Measurements from ENCODE around the gene KIF2A. TPM values are rescaled to one million over a fixed set of nuclear protein-coding genes. Genes with fewer than 3 reads are reported as not detected.

The KIF2A gene
- total RNA-seq, 1 experiment from 2014 or later = 81.4 TPM

DNA sequence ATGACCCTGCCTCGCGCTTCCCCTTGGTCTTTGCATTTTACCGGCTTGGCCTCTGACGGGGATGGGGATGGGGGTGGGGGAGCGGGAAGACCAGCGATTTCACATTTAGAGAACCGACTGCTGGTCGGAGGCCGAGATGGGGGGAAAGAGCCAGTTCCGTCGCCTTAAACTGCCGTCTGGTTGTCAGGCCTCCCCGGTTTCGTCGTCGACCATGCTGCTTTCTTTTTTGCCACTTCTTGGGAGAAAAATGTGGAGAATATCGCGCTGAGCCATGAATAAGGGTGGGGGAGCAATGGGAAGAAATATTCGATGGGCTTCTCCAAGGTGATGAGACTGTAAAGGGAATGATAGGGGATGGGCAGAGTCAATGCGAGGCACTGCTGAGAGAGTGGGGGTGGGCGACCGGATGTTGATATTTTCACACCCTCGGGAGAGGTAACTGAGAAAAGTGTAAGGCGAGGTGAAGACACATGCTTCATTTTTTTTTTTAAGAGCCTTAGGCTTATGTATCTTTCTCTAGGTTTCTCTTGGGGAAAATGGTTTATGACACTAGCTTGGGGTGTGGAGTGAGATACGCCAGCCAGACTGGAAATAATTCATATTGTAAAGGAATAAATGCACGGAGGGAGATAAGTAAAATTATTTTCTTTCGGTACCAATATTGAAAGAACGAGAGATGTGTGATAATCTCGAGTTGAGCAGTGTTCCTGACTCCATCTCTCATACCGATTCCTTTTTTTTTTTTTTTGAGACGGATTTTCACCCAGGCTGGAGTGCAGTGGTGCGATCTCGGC, 1.1 kb downstream of the KIF2A start:
- H3K9me3 Mint-ChIP-seq (ENCODE audit: low read depth, unreplicated experiment) = no peaks in the 10 kb centered on the region
- H3K4me3 Mint-ChIP-seq (ENCODE audit: low read depth, unreplicated experiment) = peak overlapping the region; percentile 87
- peak overlapping the region; percentile 66 for H3K27ac Mint-ChIP-seq (ENCODE audit: unreplicated experiment)
- H3K36me3 Mint-ChIP-seq (ENCODE audit: insufficient read depth, unreplicated experiment) = peaks cover 34% of the 10 kb centered on the region
- TSS peak; percentile 29 for BruUV-seq (replicated peaks)
- DNase-seq = peak; percentile 24
- intact Hi-C loops (cut with micrococcal nuclease; ENCODE audit: unreplicated experiment) = loop anchor here (2.0 to 5.0 kb wide), 2 partner anchors 40 to 48 kb away; no protein-coding TSS in a partner anchor
- peaks cover 35% of the 10 kb centered on the region for H3K4me1 Mint-ChIP-seq (ENCODE audit: low read depth, unreplicated experiment)
- CTCF ChIA-PET = no interaction called here
- no peaks in the 10 kb centered on the region for H3K27me3 Mint-ChIP-seq (ENCODE audit: unreplicated experiment)
- TF ChIP-seq CTCF (IDR thresholded peaks at IDR 0.05; ENCODE audit: unreplicated experiment) = no peak

GRCh38 chr5:62308439-62308838, 2.4 kb downstream of the KIF2A start:
- no TSS peak for BruUV-seq (replicated peaks)
- no peak overlapping the region for H3K27ac Mint-ChIP-seq (ENCODE audit: unreplicated experiment)
- H3K4me1 Mint-ChIP-seq (ENCODE audit: low read depth, unreplicated experiment) = peaks cover 36% of the 10 kb centered on the region
- peaks cover 34% of the 10 kb centered on the region for H3K36me3 Mint-ChIP-seq (ENCODE audit: insufficient read depth, unreplicated experiment)
- H3K4me3 Mint-ChIP-seq (ENCODE audit: low read depth, unreplicated experiment) = peak overlapping the region; percentile 87
- no peaks in the 10 kb centered on the region for H3K27me3 Mint-ChIP-seq (ENCODE audit: unreplicated experiment)
- TF ChIP-seq CTCF (IDR thresholded peaks at IDR 0.05; ENCODE audit: unreplicated experiment) = no peak
- intact Hi-C loops (cut with micrococcal nuclease; ENCODE audit: unreplicated experiment) = loop anchor here (5.0 kb wide), 1 partner anchor 41 kb away; no protein-coding TSS in a partner anchor
- no peak for DNase-seq
- H3K9me3 Mint-ChIP-seq (ENCODE audit: low read depth, unreplicated experiment) = no peaks in the 10 kb centered on the region
- CTCF ChIA-PET = interaction anchor here (0.8 kb wide), 1 partner anchor 67 kb away, joined by 3 read pairs; no protein-coding TSS in a partner anchor

DNA sequence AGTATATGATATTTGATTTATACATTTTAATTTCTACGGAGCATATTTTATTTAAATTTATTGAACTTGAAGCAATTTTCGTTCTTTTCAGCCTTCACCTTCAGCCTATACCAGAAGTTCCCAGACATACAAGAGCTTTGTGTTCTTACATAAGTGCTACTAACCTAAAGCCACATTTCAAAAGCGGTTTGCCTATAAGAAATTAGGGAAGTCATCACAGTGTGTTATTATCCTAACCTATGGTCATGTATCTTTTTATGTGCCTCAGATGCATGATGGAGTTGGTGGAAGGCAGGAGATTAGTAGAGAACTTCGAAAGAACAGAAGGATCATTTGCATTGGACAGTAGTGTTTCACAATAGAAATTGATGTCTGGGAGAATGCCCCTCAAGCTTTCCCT, 3.1 kb downstream of the KIF2A start:
- Mint-ChIP-seq H3K27ac (ENCODE audit: unreplicated experiment) (no peak overlapping the region), H3K4me3 (ENCODE audit: low read depth, unreplicated experiment) (no peak overlapping the region), H3K36me3 (ENCODE audit: insufficient read depth, unreplicated experiment) (peaks cover 34% of the 10 kb centered on the region), H3K4me1 (ENCODE audit: low read depth, unreplicated experiment) (peaks cover 39% of the 10 kb centered on the region), H3K27me3 (ENCODE audit: unreplicated experiment) (no peaks in the 10 kb centered on the region), H3K9me3 (ENCODE audit: low read depth, unreplicated experiment) (no peaks in the 10 kb centered on the region)
- TF ChIP-seq CTCF (IDR thresholded peaks at IDR 0.05; ENCODE audit: unreplicated experiment) = no peak
- intact Hi-C loops (cut with micrococcal nuclease; ENCODE audit: unreplicated experiment) = loop anchor here (5.0 kb wide), 1 partner anchor 42 kb away; no protein-coding TSS in a partner anchor
- CTCF ChIA-PET = interaction anchor here (0.8 kb wide), 1 partner anchor 68 kb away, joined by 3 read pairs; no protein-coding TSS in a partner anchor
- BruUV-seq (replicated peaks) = no TSS peak
- DNase-seq = no peak

DNA sequence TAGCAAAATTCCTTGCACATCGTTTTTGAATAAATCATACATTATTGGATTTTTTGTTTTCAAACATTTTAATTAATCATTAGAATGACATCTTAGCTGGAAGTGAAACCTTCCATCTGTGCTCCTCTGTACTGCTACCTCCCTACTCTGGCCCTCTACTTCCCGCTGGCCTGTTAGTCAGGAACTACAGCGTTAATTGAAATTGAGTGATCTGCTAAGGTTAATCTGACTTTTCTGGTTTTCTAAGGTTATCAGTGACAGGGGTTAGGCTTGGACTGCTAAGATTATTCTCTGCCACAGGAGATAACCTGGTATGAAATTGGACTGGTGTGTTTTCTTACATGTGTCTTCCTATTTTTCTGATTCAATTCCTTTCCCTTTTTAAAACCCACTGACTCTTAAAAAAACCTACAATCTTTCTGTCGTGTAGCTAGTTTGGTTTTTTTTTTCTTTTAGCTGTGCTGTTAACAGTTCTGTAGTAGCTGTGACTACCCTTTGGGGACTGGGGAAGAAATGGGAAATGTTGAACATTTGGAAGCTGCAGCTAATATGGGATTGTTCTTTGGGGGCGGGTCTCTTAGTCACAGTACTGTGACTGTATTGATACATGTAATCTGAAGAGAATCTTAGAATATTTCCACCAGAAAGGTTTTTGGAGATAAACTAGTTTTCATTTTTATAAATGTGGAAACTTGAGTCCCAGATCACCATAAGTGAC, 4.6 kb downstream of the KIF2A start:
- H3K4me1 Mint-ChIP-seq (ENCODE audit: low read depth, unreplicated experiment) = peaks cover 50% of the 10 kb centered on the region
- H3K4me3 Mint-ChIP-seq (ENCODE audit: low read depth, unreplicated experiment) = no peak overlapping the region
- intact Hi-C loops (cut with micrococcal nuclease; ENCODE audit: unreplicated experiment) = no loop called here
- H3K9me3 Mint-ChIP-seq (ENCODE audit: low read depth, unreplicated experiment) = no peaks in the 10 kb centered on the region
- H3K27me3 Mint-ChIP-seq (ENCODE audit: unreplicated experiment) = no peaks in the 10 kb centered on the region
- no peak for TF ChIP-seq CTCF (IDR thresholded peaks at IDR 0.05; ENCODE audit: unreplicated experiment)
- DNase-seq = no peak
- CTCF ChIA-PET = no interaction called here
- no peak overlapping the region for H3K27ac Mint-ChIP-seq (ENCODE audit: unreplicated experiment)
- BruUV-seq (replicated peaks) = no TSS peak
- peaks cover 33% of the 10 kb centered on the region for H3K36me3 Mint-ChIP-seq (ENCODE audit: insufficient read depth, unreplicated experiment)
